GM19468 (cell line): ENCODE measurements around the gene UBL5.
A peak's percentile ranks its signal among the peaks of the same experiment; 100 is the strongest.
"Not testable (repeated sequence)": the region's sequence is repeated elsewhere in the genome, so short reads cannot be mapped to it uniquely, and the experiment has no call there.

Experiments
- ATAC-seq: cut with Tn5 transposase; IDR thresholded peaks from one replicate; pipeline ENCODE4 v1.9.1; 2021; ENCODE audit warnings: mild to moderate bottlenecking, moderate library complexity, moderate number of reproducible peaks; ENCODE audit not compliant: unreplicated experiment; ENCODE audit errors: extremely low read depth

The UBL5 gene

DNA sequence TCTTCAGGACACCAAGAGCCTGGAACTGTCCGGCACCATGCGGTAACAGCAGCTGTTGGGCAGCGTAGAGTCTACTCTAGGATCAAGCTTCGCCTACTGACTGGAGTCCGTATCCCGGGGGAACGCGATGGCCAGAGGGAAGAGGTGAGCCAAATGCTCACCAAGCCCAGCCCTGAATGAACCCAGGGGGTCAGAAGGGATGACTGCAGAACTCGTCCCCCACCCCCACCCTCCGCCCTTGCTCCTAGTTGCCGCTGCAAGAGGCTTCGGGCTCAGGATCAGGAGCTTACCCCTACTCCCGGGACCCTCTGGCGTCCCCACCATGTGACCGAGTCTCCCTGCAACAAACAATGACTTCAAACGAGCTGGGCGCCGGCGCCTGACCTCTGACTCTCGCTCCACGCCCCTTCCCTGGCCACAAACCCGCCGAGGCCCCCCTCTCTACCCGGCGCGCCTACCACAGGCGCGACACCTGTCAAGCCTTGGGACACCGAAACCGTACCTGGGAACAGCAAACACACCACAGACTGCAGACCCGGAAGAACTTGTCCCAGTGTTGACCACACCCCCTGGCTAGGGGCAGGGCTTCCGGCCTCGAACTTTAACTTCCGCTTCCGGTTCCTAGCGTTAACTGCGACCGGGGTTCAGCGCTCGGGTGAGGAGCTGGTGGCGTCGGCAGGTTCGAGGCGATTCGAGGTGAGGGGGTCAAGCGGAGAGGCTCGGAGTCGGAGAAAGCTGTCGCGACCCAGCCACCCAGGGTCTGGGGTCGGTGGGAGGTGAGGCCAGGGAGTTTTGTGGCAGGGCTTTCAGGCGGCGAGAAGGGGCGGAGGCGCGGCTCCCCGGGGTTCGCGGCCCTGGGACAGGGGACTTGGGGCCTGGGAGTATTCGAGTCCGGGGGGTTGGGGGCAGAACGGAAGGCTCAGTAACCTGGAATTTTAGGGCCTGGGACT, at the start of gene UBL5:
Gene UBL5 (plus strand): TSS at position 630 of the 950 bp plus-strand sequence. CDS start 420 bp downstream, outside the sequence.
- ATAC-seq = peak; percentile 87

DNA sequence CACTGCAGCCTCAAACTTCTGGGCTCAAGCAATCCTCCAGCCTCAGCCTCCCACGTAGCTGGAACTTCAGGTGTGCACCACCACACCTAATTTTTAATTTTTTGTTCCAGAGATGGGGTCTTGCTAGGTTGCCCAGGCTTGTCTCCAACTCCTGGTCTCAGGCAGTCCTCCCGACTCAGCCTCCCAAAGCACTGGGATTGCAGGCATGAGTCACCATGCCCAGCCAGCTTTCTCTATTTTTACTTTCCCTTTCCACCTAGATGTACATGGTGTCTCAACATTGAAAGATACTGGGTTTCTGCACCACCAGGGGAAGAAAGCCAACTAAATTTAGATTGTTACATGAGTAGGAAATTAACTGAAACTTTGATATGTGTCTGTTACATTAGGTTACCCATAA, 45.4 kb upstream of the UBL5 start:
- no peak for ATAC-seq

- not testable (repeated sequence) for ATAC-seq
These were observed 43.6 kb upstream of the UBL5 start for GRCh38 chr19:9784163-9784496.

- ATAC-seq = peak; percentile 32
These were observed 42.1 kb upstream of the UBL5 start for GRCh38 chr19:9785367-9786331.

DNA sequence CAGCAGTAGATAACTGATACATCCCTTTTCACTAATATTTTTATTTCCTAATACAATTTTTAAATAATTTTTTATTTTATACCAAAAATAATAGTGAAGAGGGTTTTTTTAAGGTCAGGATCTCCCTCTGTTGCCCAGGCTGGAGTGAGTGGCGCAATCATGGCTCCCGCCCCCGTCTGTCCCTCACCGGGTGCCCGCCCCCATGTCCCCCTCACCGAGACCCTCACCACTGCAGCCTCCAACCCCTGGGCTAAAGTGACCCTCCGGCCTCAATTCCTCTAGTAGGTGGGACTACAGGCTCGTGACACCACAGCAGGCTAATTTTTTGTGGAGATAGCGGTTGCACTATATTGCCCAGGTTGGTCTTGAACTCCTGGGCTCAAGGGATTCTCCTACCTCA, 41.4 kb upstream of the UBL5 start:
- ATAC-seq = no peak

DNA sequence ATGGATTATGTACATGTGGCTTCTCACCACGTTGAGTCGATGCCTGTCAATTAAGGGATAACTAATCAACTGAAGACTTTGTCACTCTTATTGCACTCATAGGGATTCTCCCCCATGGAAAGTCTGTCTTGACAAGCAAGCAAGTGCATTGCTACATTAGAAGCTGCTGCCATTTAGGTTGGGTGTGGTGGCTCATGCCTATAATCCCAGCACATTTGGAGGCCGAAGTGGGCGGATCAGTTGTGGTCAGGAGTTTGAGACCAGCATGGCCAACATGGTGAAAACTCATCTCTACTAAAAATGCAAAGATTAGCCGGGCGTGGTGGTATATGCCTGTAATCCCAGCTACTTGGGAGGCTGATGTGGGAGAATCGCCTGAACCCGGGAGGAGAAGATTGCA, 40.9 kb upstream of the UBL5 start:
- no peak for ATAC-seq

GRCh38 chr19:9788604-9789003, 39.1 kb upstream of the UBL5 start:
- not testable (repeated sequence) for ATAC-seq

DNA sequence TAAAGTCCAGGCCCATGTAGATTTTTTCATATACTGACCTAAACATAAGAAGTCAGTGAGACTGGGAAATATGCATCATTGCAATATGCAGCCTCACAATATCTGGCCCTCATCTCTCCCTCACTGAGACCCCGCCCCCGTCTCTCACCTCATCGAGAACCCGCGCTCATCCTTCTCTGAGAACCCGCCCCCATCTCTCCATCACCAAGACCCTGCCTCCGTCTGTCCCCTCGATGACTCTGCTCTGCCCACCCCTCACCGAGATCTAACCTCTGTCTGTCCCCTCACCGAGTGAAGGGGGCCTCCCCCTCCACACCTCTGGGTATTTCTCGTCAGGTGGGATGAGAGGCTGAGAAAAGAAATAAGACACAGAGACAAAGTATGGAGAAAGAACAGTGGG, 38.7 kb upstream of the UBL5 start:
- ATAC-seq = no peak

DNA sequence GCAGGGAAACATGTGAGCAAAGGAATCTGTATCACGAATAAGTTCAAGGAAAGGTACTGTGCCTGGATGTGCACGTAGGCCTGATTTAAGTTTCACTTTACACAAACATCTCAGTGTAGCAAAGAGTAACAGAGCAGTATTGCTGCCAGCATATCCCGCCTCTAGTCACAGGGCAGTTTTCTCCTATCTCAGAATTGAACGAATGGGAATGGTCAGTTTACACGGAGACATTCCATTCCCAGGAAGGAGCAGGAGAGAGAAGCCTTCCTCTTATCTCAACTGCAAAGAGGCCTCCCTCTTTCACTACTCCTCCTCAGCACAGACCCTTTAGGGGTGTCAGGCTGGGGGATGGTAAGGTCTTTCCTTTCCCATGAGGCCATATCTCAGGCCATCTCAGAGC, 38.1 kb upstream of the UBL5 start:
- ATAC-seq = not testable (repeated sequence)

GRCh38 chr19:9791073-9791367, 36.7 kb upstream of the UBL5 start:
- not testable (repeated sequence) for ATAC-seq

- no peak for ATAC-seq
These were observed 36.0 kb upstream of the UBL5 start for GRCh38 chr19:9791552-9792205.

DNA sequence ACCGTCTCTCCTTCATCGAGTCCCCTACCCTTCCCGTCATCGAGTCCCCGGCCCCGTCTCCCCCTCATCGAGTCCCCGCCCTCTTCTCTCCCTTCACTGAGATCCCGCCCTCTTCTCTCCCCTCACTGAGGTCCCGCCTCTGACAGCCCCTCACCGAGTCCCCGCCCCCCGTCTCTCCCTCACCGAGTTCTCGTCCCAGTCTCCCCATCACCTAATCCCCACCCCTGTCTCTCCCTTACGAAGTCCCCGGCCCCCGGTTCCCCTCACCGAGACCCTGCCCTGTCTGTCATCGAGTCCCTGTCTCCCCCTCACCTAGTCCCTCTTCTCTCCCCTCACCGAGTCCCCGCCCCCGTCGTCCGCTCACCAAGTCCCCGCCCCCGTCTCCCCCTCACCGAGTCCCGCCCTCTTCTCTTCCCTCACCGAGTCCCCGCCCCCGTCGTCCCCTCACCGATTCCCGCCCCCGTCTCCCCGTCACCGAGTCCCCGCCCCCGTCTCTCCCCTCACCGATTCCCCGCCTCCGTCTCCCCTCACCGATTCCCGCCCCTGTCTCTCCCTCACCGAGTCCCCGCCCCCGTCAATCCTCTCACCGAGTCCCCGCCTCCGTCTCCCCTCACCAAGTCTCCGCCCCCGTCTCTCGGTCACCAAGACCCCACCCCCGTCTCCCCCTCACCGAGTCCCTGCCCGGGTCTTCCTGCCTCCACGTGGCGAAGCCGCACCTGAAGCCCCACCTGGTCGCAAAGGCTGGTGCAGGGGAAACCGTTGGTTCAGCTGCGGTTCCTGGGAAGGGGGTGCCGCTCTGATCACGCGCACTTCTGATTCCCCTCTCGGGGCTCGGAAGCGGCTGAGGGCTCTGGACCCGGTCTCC, 35.3 kb upstream of the UBL5 start:
- no peak for ATAC-seq

DNA sequence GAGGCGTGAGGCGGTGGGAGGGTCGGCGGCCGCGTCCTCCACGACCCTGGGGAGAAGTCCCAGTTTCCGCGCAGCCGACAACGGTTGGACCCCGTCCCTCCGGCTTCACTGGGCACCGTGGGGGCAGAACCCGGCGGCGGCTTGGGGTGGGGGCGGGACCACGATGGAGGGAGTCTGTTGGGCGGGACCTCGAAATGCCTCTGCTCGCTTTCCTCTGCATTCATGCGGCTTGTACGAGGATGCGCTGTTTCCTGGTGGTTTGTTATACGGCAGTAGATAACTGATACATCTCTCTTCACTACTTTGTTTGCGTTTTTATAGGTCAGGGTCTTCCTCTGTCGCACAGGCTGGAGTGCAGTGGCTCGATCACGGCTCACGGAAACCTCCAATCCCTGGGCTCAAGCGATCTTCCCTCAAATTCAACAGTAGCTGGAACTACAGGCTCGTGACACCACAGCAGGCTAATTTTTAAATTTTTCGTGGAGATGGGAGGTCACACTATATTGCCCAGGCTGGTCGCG, 34.6 kb upstream of the UBL5 start:
- ATAC-seq = no peak

GRCh38 chr19:9796113-9796773, 31.5 kb upstream of the UBL5 start:
- no peak for ATAC-seq

GRCh38 chr19:9797871-9798270, 29.8 kb upstream of the UBL5 start:
- ATAC-seq = no peak

DNA sequence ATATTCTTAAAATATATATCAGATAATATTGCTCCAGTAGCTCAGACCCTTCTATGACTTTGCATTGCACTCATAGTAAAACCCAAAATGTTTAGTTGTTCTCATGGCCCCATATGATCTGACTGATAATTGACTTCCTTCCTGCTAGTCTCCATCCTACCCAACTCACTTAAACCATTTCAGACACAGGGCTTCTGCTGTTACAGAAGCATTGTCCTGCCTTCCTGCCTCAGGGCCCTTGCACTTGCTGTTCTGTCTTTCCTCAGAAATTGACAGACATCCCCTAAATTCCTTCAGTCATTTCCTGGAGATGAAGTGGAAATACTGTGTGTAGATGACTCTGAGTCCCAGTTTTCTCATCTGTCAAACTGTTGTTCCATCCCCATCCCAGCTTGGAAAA, 28.6 kb upstream of the UBL5 start:
- no peak for ATAC-seq

DNA sequence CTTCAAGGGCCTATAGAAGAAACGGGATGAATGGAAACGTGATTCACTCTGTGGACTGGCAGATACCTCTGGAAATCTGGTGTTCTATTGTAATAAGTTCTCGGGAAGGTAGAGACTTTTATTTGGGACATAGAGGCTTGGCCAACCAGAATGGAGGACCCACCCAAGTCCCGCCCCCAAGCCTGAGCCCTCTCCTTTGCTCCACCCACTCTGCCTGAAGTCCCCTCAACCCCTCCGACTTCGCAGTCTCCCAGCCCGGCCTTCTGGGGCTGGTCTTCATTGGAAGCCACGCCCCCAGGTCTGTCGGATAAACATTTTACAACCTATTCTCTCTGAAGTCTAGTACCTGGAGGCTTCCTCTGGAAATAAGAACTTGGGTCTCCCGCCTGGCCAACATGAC, 25.7 kb upstream of the UBL5 start:
- ATAC-seq = no peak

- ATAC-seq = no peak
These were observed 20.9 kb upstream of the UBL5 start for GRCh38 chr19:9806803-9807202.
